HG03378 (cell line): Measurements from ENCODE around the gene MAP3K7CL.

Source experiments
- ATAC-seq: cut with Tn5 transposase; IDR thresholded peaks from one replicate; pipeline ENCODE4 v1.9.1; 2021; ENCODE audit warnings: mild to moderate bottlenecking, moderate library complexity; ENCODE audit not compliant: unreplicated experiment

The MAP3K7CL gene

GRCh38 chr21:29224006-29224405, 93.6 kb downstream of the MAP3K7CL start:
- ATAC-seq: peak; percentile 68
